Activated CD8-positive, alpha-beta memory T cell treated with anti-CD3 and anti-CD28 coated beads, Interleukin-2, amount 10 ng/mL, durations not matched to agents 7 days and 5 days (primary cell): ENCODE results near the gene SDR42E1. TPM values are rescaled to one million over a fixed set of nuclear protein-coding genes. Genes with fewer than 3 reads are reported as not detected.
A peak's percentile ranks its signal among the peaks of the same experiment; 100 is the strongest.
"Not testable (repeated sequence)": the region's sequence is repeated elsewhere in the genome, so short reads cannot be mapped to it uniquely, and the experiment has no call there.

Experiments
- ATAC-seq: fragments of 150-1000 bp; cut with Tn5 transposase; one replicate; pipeline ENCODE4 v1.10.0; 2021; ENCODE audit warnings: moderate library complexity
- CTCF ChIA-PET: fragments of 350-600 bp; sonication (Branson Sonifier 250); formaldehyde crosslinking; loops from one replicate; lab custom pipeline; 2021; ENCODE audit warnings: antibody characterized with exemption; lab: Charles Lee
- DNase-seq: peaks from one replicate; pipeline ENCODE4 v3.0.0-alpha.2; 2020
- H3K27ac Mint-ChIP-seq: one replicate; pipeline ENCODE4 v1.8.0; 2021; ENCODE audit warnings: mild to moderate bottlenecking, mixed read lengths
- H3K27me3 Mint-ChIP-seq: one replicate; pipeline ENCODE4 v1.8.0; 2021; ENCODE audit warnings: mixed read lengths
- H3K36me3 Mint-ChIP-seq: one replicate; pipeline ENCODE4 v1.8.0; 2021; ENCODE audit warnings: mild to moderate bottlenecking, mixed read lengths
- H3K4me1 Mint-ChIP-seq: one replicate; pipeline ENCODE4 v1.8.0; 2021; ENCODE audit warnings: mixed read lengths
- H3K4me3 Mint-ChIP-seq: one replicate; pipeline ENCODE4 v1.8.0; 2021; ENCODE audit warnings: mild to moderate bottlenecking, moderate library complexity, mixed read lengths
- H3K9me3 Mint-ChIP-seq: one replicate; pipeline ENCODE4 v1.8.0; 2022; ENCODE audit warnings: low read depth, mixed read lengths
- total RNA-seq, 2 experiments: library from RNA; stranded (reverse); gene quantifications; one replicate each; pipeline ENCODE4 v1.2.3, GENCODE V29; 2021

Gene SDR42E1
- total RNA-seq, 2 experiments from 2014 or later: 8.9 to 10.3 TPM

GRCh38 chr16:81977335-81977942 lies 33.8 kb downstream of the SDR42E1 start:
- peaks cover 11% of the 10 kb centered on the region for H3K27me3 Mint-ChIP-seq
- H3K4me3 Mint-ChIP-seq, DNase-seq, CTCF ChIA-PET, H3K27ac Mint-ChIP-seq, H3K4me1 Mint-ChIP-seq, H3K9me3 Mint-ChIP-seq, ATAC-seq, H3K36me3 Mint-ChIP-seq: not testable (repeated sequence)

GRCh38 chr16:81975637-81976036 lies 35.6 kb downstream of the SDR42E1 start:
- no peak overlapping the region for H3K27ac Mint-ChIP-seq
- peaks cover 16% of the 10 kb centered on the region for H3K27me3 Mint-ChIP-seq
- H3K36me3 Mint-ChIP-seq: peaks cover 2% of the 10 kb centered on the region
- CTCF ChIA-PET: no interaction called here
- ATAC-seq (no peak), DNase-seq (no peak)
- H3K4me1 Mint-ChIP-seq: no peaks in the 10 kb centered on the region
- H3K9me3 Mint-ChIP-seq: peaks cover 12% of the 10 kb centered on the region
- H3K4me3 Mint-ChIP-seq: no peak overlapping the region

- ATAC-seq (no peak), DNase-seq (no peak)
- Mint-ChIP-seq H3K36me3 (peaks cover 2% of the 10 kb centered on the region), H3K4me3 (no peak overlapping the region), H3K27me3 (peaks cover 16% of the 10 kb centered on the region), H3K27ac (no peak overlapping the region), H3K9me3 (peaks cover 13% of the 10 kb centered on the region), H3K4me1 (no peaks in the 10 kb centered on the region)
- CTCF ChIA-PET: no interaction called here
Measured at GRCh38 chr16:81973737-81974136, 37.5 kb downstream of the SDR42E1 start.

GRCh38 chr16:81971853-81972252 lies 39.4 kb downstream of the SDR42E1 start:
- H3K4me1 Mint-ChIP-seq: no peaks in the 10 kb centered on the region
- peaks cover under 1% of the 10 kb centered on the region for H3K36me3 Mint-ChIP-seq
- ATAC-seq (no peak), DNase-seq (no peak)
- peaks cover 11% of the 10 kb centered on the region for H3K9me3 Mint-ChIP-seq
- no peak overlapping the region for H3K27ac Mint-ChIP-seq
- no peak overlapping the region for H3K4me3 Mint-ChIP-seq
- CTCF ChIA-PET: interaction anchor here (1.2 kb wide), 1 partner anchor 10 kb away, joined by 4 read pairs; no protein-coding TSS in a partner anchor
- H3K27me3 Mint-ChIP-seq: peaks cover 29% of the 10 kb centered on the region

GRCh38 chr16:81967358-81967757 lies 43.9 kb downstream of the SDR42E1 start:
- no peaks in the 10 kb centered on the region for H3K4me1 Mint-ChIP-seq
- H3K36me3 Mint-ChIP-seq: no peaks in the 10 kb centered on the region
- no peak overlapping the region for H3K4me3 Mint-ChIP-seq
- CTCF ChIA-PET: no interaction called here
- H3K27me3 Mint-ChIP-seq: peaks cover 24% of the 10 kb centered on the region
- DNase-seq (no peak), ATAC-seq (no peak)
- H3K27ac Mint-ChIP-seq: no peak overlapping the region
- H3K9me3 Mint-ChIP-seq: peaks cover 9% of the 10 kb centered on the region

GRCh38 chr16:81964808-81965207 lies 46.5 kb downstream of the SDR42E1 start:
- no peak for DNase-seq
- CTCF ChIA-PET: no interaction called here
- Mint-ChIP-seq H3K9me3 (no peaks in the 10 kb centered on the region), H3K27ac (no peak overlapping the region), H3K4me3 (no peak overlapping the region), H3K36me3 (peaks cover 4% of the 10 kb centered on the region), H3K27me3 (peaks cover 18% of the 10 kb centered on the region), H3K4me1 (no peaks in the 10 kb centered on the region)
- ATAC-seq: no peak

- H3K36me3 Mint-ChIP-seq: peaks cover 52% of the 10 kb centered on the region
- no peak overlapping the region for H3K27ac Mint-ChIP-seq
- DNase-seq (no peak), ATAC-seq (no peak)
- no peaks in the 10 kb centered on the region for H3K27me3 Mint-ChIP-seq
- H3K4me3 Mint-ChIP-seq: no peak overlapping the region
- no peaks in the 10 kb centered on the region for H3K4me1 Mint-ChIP-seq
- no peaks in the 10 kb centered on the region for H3K9me3 Mint-ChIP-seq
- CTCF ChIA-PET: no interaction called here
Measured at GRCh38 chr16:81956213-81956948, 54.9 kb downstream of the SDR42E1 start.

GRCh38 chr16:81951564-81951963 lies 59.7 kb downstream of the SDR42E1 start:
- CTCF ChIA-PET: no interaction called here
- H3K27me3 Mint-ChIP-seq: no peaks in the 10 kb centered on the region
- DNase-seq (no peak), ATAC-seq (no peak)
- no peak overlapping the region for H3K4me3 Mint-ChIP-seq
- H3K9me3 Mint-ChIP-seq: peaks cover 5% of the 10 kb centered on the region
- H3K36me3 Mint-ChIP-seq: peaks cover 73% of the 10 kb centered on the region
- no peaks in the 10 kb centered on the region for H3K4me1 Mint-ChIP-seq
- H3K27ac Mint-ChIP-seq: no peak overlapping the region

- ATAC-seq (no peak), DNase-seq (no peak)
- Mint-ChIP-seq H3K27ac (no peak overlapping the region), H3K4me1 (no peaks in the 10 kb centered on the region), H3K4me3 (no peak overlapping the region), H3K36me3 (peaks cover 54% of the 10 kb centered on the region), H3K27me3 (no peaks in the 10 kb centered on the region), H3K9me3 (peaks cover 5% of the 10 kb centered on the region)
- CTCF ChIA-PET: no interaction called here
Measured at GRCh38 chr16:81946206-81946605, 65.1 kb downstream of the SDR42E1 start.

- CTCF ChIA-PET: no interaction called here
- Mint-ChIP-seq H3K4me3 (no peak overlapping the region), H3K27ac (no peak overlapping the region), H3K4me1 (peaks cover 4% of the 10 kb centered on the region), H3K9me3 (peaks cover 3% of the 10 kb centered on the region), H3K36me3 (peaks cover 51% of the 10 kb centered on the region), H3K27me3 (no peaks in the 10 kb centered on the region)
- DNase-seq: no peak
- ATAC-seq: no peak
Measured at GRCh38 chr16:81945665-81946064, 65.6 kb downstream of the SDR42E1 start.

GRCh38 chr16:81942007-81942601 lies 69.2 kb downstream of the SDR42E1 start:
- H3K36me3 Mint-ChIP-seq: peaks cover 29% of the 10 kb centered on the region
- no peak overlapping the region for H3K4me3 Mint-ChIP-seq
- ATAC-seq (no peak), DNase-seq (no peak)
- H3K4me1 Mint-ChIP-seq: peaks cover 5% of the 10 kb centered on the region
- CTCF ChIA-PET: interaction anchor here (1.0 to 1.1 kb wide), 2 partner anchors 288 to 289 kb away, joined by 3 read pairs; no protein-coding TSS in a partner anchor
- no peaks in the 10 kb centered on the region for H3K27me3 Mint-ChIP-seq
- H3K9me3 Mint-ChIP-seq: no peaks in the 10 kb centered on the region
- no peak overlapping the region for H3K27ac Mint-ChIP-seq

- no peaks in the 10 kb centered on the region for H3K27me3 Mint-ChIP-seq
- H3K9me3 Mint-ChIP-seq: no peaks in the 10 kb centered on the region
- H3K4me3 Mint-ChIP-seq: no peak overlapping the region
- ATAC-seq (peak; percentile 42), DNase-seq (no peak)
- H3K27ac Mint-ChIP-seq: no peak overlapping the region
- CTCF ChIA-PET: interaction anchor here (0.7 to 2.0 kb wide), 3 partner anchors 11 to 289 kb away, joined by 3 to 9 read pairs (median 4); no protein-coding TSS in a partner anchor
- peaks cover 5% of the 10 kb centered on the region for H3K4me1 Mint-ChIP-seq
- peaks cover 23% of the 10 kb centered on the region for H3K36me3 Mint-ChIP-seq
Measured at GRCh38 chr16:81940781-81941560, 70.3 kb downstream of the SDR42E1 start.
